Measurements from ENCODE around the gene ARL6. TPM values are rescaled to one million over a fixed set of nuclear protein-coding genes. Genes with fewer than 3 reads are reported as not detected.
"Not testable (repeated sequence)": the region's sequence is repeated elsewhere in the genome, so short reads cannot be mapped to it uniquely, and the experiment has no call there.

The ARL6 gene
- polyA plus RNA-seq, 5 donors, result 14.6 to 25.6 (median 20.0) TPM

GRCh38 chr3:97817965-97818364 is 53.4 kb downstream of the ARL6 start:
- DNase-seq, result no peak

- DNase-seq, result no peak
Measured at GRCh38 chr3:97820780-97821179, 56.2 kb downstream of the ARL6 start.

GRCh38 chr3:97821287-97821773 is 56.8 kb downstream of the ARL6 start:
- no peak for DNase-seq

- DNase-seq, result peak; percentile 86
Measured at GRCh38 chr3:97821774-97822358, 57.3 kb downstream of the ARL6 start, which contains the start of gene CRYBG3. Gene CRYBG3, plus strand, starts transcription at chr3:97822011. Its CDS starts 196 bp downstream, at chr3:97822207.

- peak; percentile 50 to 58 for DNase-seq
Measured at GRCh38 chr3:97822359-97822775, 57.8 kb downstream of the ARL6 start.

GRCh38 chr3:97823046-97824004 is 58.8 kb downstream of the ARL6 start:
- DNase-seq, result peak in 1 of 2 donors; percentile 10

- no peak for DNase-seq
Measured at GRCh38 chr3:97825101-97825500, 60.5 kb downstream of the ARL6 start.

GRCh38 chr3:97827741-97828471 is 63.3 kb downstream of the ARL6 start:
- DNase-seq, result no peak

GRCh38 chr3:97829198-97829597 is 64.6 kb downstream of the ARL6 start:
- DNase-seq, result no peak

- DNase-seq, result no peak
Measured at GRCh38 chr3:97830638-97831037, 66.1 kb downstream of the ARL6 start.

- no peak for DNase-seq
Measured at GRCh38 chr3:97831140-97831539, 66.6 kb downstream of the ARL6 start.

- DNase-seq, result not testable (repeated sequence)
Measured at GRCh38 chr3:97833184-97833583, 68.6 kb downstream of the ARL6 start.

- DNase-seq, result no peak
Measured at GRCh38 chr3:97835761-97836160, 71.2 kb downstream of the ARL6 start.

- DNase-seq, result no peak
Measured at GRCh38 chr3:97838393-97838792, 73.8 kb downstream of the ARL6 start.

- no peak for DNase-seq
Measured at GRCh38 chr3:97839944-97840343, 75.4 kb downstream of the ARL6 start.

- DNase-seq, result no peak
Measured at GRCh38 chr3:97841304-97841703, 76.7 kb downstream of the ARL6 start.

- DNase-seq, result no peak
Measured at GRCh38 chr3:97841956-97842355, 77.4 kb downstream of the ARL6 start.

- DNase-seq, result no peak
Measured at GRCh38 chr3:97848779-97849178, 84.2 kb downstream of the ARL6 start.

All from right lung (tissue), 5 donors.